COLO668 (cell line): ENCODE results near the gene MC1R.
A peak's percentile ranks its signal among the peaks of the same experiment; 100 is the strongest.
"Not testable (repeated sequence)": the region's sequence is repeated elsewhere in the genome, so short reads cannot be mapped to it uniquely, and the experiment has no call there.

Source experiments
- DNase-seq: peaks from one replicate; lab custom pipeline; 2025; ENCODE audit not compliant: unreplicated experiment; lab: John Stamatoyannopoulos, UW

MC1R gene

DNA sequence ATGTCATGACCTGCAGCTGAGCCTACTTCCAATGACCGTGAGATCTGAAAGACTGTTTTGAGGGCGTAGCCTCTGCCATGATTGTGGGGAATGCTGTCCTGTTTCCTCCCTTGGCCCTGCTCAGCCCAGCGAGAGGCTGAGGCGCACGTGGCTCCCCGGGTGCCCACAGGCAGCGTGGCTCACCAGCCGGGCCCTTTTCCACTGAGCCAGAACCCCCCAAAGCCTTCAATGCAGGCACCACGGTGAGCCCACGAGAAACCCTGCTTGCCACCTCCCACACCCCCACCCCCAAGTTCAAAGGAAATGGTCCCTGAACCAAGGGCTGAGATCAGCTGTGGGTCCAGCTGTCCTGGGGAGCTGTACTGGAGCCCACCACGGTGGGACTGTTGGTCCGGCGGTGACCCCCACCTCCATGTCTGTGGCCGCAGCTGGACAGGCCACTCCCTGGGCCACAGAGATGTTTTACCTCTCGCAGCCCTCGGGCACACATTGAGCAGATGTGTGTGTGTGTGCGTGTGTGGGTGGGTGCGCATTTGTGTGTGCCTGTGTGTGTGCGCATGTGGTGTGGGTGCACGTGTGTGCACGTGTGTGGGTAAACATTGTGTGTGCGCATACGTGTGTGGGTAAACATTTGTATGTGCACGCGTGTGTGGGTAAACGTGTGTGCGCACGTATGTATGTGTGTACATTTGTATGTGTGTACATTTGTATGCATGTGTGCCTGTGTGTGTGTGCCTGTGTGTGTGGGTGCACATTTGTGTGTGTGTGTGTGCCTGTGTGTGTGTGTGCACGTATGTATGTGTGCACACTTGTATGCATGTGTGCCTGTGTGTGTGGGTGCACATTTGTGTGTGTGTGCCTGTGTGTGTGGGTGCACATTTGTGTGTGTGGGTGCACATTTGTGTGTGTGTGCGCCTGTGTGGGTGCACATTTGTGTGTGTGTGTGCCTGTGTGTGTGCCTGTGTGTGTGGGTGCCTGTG is 5.0 kb upstream of the MC1R start:
- DNase-seq, result no peak

DNA sequence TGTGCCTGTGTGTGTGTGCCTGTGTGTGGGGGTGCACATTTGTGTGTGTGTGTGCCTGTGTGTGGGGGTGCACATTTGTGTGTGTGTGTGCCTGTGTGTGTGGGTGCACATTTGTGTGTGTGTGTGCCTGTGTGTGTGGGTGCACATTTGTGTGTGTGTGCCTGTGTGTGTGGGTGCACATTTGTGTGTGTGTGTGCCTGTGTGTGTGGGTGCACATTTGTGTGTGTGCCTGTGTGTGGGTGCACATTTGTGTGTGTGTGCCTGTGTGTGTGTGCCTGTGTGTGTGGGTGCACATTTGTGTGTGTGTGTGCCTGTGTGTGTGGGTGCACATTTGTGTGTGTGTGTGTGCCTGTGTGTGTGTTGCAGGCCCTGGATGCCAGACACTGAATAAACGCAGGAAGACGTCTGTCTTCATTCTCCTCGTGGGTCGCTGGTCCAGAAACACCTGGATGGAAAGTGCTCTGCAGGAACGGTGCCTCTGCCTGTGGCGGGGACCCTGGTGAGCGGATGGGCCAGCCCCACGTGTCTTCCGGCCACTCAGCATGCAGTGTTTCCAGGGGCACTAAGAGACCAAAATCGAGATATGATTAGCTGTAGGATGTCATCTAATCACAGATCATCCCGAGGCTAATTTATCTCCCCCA is 3.9 kb upstream of the MC1R start:
- not testable (repeated sequence) for DNase-seq

DNA sequence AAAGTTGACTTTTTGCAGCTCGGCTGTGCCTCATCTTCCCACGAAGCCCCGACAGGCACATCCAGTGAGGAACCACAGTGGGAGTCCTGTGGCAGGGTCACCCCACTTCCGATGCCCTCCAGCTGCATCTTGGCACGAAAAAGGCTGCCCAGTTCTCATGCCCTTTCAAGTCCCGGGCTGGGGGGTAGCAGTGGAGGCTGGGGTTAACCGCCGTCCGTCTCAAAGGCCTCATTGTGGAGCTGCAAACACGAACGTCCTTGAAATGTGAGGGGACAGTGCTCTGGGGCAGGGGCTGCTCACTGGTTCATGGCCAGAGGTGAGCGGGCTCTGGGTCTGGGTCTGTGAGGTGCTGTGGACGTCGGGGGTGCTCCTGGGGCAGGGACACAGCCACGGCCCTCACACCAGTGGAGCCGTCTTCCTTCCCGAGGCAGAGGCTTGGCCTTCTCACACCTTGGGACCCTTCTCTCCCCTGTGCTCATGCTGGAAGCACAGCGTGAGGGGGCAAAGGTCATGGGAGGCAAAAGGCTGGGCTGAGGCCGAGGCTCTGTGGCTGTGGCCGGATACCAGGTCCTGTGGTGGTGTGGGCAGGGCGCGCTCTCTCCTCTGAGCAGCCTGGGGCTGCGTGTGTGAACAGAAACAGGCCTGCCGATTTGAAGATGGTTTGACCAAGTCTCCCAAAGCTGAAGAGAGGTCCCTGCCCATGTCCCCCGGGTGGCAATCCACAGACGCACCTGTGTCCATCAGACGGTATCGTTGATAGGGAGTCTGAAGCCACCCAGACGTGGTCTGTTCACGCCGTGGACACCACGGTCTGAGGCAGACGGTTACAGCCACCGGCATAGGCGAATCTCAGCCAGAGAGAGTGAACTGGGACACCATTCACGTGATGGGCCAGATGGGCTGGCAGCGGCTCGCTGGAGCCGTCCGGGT is 3.1 kb upstream of the MC1R start:
- no peak for DNase-seq

DNA sequence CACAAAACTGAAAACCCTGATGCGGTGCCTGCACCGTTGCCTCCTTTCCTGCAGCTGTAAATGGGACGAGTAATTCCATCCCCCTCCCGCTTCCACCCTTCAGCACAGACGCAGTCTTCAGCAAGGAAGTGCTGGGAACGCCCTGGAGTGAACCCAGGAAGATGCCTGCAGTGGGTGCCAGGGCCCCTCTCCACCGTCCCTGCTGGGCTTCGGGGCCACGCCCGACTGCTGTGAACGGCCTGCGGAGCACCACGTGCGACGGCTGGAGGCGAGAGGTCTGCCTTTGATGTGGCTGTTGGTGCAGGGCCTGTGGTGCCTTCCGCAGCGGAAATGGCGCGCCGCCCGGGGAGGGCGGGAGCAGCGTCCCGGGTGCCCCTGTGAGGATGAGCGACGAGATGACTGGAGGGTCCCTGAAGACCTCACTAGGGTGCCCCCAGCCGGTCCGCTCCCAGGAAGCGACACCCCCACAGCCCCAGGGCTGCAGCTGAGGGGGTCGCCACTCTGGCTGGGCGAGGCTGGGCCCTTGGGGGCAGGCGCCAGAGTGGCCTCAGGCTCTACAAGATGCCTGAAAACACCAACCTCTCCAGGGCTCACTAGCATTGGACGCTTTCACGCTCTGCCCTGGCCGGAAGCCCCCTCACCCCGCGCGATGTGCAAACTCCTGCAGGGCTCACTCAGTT is 749 bp upstream of the MC1R start:
- peak; percentile 89 for DNase-seq

DNA sequence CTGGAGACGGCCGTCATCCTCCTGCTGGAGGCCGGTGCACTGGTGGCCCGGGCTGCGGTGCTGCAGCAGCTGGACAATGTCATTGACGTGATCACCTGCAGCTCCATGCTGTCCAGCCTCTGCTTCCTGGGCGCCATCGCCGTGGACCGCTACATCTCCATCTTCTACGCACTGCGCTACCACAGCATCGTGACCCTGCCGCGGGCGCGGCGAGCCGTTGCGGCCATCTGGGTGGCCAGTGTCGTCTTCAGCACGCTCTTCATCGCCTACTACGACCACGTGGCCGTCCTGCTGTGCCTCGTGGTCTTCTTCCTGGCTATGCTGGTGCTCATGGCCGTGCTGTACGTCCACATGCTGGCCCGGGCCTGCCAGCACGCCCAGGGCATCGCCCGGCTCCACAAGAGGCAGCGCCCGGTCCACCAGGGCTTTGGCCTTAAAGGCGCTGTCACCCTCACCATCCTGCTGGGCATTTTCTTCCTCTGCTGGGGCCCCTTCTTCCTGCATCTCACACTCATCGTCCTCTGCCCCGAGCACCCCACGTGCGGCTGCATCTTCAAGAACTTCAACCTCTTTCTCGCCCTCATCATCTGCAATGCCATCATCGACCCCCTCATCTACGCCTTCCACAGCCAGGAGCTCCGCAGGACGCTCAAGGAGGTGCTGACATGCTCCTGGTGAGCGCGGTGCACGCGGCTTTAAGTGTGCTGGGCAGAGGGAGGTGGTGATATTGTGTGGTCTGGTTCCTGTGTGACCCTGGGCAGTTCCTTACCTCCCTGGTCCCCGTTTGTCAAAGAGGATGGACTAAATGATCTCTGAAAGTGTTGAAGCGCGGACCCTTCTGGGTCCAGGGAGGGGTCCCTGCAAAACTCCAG is 1.1 kb downstream of the MC1R start:
- no peak for DNase-seq

DNA sequence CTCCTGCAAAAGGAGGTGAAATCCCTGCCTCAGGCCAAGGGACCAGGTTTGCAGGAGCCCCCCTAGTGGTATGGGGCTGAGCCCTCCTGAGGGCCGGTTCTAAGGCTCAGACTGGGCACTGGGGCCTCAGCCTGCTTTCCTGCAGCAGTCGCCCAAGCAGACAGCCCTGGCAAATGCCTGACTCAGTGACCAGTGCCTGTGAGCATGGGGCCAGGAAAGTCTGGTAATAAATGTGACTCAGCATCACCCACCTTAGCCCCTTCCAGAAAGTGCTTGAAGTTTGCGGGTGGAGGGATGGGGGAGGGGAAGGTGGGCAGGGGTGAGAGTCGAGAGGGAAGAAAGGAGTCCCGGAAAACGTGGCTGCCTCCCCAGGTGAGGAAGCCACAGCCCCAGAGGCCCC is 2.1 kb downstream of the MC1R start:
- DNase-seq, result no peak

DNA sequence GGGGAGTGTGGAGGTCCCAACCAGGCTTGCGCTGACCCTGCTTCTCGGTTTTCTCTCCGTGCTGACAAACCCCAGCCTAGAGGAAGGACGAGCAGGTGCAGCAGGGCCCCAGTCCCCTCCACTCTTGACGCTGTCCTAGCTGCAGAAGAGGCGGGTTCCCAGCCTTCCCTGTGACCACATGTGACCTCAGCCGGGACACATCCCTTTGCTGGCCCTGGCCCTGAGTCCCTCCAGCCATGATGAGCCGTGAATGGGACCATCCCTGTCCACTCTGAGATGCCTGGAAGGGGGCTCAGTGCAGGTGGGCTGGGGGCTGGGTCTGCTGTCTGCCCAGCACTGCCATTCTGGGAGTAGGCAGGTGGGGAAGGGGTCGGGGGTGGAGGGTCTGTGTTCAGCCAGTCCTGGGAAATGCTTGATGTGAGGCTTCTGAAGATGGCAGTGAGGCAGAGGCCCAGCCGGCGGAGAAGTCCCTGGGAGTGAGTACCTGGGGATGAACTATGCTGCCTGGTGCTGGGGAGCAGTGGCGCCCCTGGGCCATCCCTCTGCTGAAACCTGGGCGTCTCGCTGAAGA is 2.6 kb downstream of the MC1R start:
- peak; percentile 59 for DNase-seq

DNA sequence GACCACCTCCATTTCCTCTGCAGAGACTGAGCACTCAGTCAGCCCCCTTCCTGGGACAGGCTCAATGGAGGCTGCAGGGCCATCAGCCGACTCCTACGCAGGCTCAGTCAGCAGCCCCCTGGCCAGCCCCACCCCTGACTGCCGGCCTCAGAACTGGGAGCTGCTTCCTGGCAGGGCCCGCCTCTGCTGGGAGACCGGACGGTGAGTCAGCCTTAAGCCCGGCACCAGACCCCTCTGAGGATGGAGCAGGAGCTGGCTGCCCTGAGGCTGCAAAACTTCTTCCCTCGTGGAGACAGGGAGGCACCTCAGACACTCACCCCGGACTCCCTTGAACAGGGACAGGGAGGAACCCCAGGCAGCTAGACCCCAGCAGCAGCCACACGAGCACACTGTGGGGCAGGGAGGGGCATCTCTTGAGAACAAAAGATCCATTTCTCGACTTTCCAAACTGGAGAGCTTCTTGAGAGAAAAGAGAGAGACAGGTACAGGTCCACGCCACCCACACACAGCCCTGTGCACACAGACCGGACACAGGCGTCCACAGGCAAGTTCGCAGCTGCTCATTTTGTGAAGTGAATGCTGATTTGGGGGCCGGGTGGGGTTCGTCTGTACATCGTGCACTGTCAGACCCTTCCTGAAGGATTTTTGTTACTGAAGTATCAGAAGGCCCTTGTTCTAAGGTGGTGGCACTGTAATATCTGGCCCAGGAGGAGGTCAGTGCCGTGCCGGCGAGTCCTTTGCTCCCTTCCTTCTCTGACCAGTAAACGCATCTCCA is 3.2 kb downstream of the MC1R start:
- DNase-seq, result peak; percentile 75

DNA sequence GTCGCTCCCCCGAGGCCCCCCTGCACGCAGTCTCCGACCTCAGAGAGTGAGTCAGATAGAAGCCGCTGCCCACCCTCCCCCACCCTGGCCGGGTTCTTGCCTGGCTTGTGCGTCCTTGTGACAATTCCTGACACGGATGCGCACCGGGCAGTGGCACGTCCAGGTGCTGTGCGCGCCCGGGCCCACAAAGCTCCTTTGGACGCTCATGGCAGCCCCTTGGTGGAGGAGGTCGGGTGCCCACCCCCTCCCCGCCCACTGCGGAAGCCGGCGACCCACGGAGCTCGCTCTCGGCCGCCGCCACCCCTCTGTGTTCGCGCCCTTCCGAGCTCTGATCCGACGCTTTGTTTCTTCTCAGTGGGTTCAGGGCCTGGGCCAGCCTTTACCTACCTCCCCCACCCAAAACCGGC is 3.8 kb downstream of the MC1R start:
- DNase-seq, result peak; percentile 76

DNA sequence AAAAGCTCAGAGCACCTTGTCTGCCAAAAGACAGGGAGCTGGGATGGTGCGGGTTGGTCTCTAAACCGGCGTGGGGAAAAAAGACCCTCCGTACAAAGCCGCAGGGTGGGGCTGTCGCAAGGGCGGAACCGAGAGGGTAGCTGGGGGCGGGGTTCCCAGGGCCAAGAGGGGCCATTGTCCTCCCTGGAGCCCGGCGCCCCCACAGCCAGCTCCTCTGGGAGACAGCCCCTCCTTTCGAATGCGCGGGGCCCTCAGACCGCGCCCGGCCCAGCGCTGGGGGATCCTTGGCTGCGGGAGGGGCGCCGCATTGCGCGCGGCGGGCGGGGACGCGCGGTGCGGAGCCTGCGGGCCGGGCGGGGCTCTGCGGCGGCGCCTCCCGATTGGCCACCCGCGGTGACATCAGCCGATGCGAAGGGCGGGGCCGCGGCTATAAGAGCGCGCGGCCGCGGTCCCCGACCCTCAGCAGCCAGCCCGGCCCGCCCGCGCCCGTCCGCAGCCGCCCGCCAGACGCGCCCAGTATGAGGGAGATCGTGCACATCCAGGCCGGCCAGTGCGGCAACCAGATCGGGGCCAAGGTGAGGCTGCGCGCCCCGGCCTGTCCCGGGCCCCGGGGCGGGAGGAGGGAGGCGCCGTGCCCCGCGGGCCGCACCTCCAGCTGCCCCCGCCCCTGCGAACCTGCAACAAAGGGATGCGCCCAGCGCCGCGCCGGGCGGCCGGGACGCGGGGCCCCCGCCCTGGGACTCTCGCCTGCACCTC is 4.4 kb downstream of the MC1R start, which contains the start of gene TUBB3:
Gene TUBB3 (plus strand): TSS at position 459 of the 756 bp plus-strand sequence. CDS start 60 bp downstream, at position 519.
- peak; percentile 91 for DNase-seq

DNA sequence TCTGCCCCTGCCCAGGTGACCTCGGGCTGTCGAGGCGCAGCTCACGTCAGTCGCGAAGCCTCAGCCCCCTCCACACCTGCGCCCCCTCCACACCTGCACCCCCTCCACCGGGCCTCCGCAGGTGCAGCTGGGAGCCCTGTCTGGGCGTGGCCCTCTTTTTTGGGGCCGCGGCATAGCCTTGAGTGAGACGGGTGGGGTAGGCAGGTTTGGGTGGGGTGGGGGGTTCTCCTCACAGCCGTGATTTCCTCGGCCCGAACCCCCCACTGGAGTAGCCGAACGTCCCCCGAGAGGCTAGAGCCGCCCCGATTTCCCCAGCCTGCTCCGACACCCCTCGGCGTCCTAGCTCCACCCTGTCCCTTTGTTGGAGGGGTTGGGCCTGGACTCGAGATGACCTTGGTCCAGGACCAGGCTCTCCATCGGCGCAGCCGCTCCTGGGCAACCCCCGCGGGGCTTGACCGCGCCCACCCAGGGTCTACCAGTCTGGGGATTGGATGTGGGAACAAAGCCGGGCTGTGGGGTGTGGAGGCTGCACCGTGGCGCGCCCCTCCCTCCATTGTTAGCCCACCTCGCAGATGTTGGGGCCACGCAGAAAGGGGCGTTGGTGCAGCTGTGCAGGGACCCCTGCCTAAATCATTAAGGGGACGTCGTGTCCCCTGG is 5.1 kb downstream of the MC1R start:
- DNase-seq, result peak; percentile 51

DNA sequence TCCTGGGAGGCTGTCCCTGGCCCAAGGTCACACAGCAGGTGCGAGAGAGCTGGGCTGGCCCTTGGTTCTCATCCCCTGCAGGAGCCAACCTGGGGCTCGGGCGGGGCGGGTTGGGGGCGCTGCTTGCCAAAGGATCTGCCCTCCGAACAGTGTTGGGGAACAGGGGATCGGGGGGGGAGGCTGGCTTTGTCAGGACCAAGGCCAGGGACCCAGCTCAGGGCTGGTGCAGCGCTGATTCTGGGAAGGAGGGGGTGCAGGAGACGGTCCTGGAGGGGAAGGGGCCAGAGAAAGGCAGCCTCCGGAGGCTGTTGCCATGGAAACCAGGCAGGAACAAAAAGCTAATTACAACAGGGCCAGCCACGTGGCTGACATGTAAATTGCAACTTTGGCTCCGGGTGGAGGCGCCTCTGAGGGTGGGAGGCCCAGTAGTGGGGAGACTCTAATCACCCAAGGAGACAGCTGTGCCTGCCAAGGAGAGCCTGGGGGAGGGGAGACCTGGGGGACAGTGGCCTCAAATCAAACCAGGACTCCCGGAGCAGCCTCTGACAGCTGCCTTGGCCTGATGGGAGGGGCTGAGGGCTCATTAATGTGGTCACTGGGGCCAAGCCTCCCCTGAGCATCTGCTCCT is 5.7 kb downstream of the MC1R start:
- DNase-seq, result peak; percentile 52

DNA sequence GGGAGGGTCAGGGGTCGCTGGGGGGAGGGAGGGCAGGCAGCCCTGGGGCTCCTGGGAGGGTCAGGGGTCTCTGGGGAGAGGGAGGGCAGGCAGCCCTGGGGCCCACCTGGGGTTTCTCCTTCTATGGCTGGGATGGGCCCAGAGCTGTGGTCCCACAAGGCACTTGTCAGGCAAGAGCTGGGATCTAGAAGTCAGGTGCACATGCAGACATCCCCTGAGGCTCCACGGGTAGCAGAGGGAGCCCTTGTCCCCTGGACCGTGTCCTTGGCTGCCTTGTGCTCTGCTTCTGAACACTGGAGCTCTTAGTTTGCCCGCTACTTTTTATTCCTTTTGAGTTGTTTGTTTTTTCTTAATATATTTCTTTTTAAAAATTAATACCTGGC is 6.3 kb downstream of the MC1R start:
- DNase-seq, result peak; percentile 50

DNA sequence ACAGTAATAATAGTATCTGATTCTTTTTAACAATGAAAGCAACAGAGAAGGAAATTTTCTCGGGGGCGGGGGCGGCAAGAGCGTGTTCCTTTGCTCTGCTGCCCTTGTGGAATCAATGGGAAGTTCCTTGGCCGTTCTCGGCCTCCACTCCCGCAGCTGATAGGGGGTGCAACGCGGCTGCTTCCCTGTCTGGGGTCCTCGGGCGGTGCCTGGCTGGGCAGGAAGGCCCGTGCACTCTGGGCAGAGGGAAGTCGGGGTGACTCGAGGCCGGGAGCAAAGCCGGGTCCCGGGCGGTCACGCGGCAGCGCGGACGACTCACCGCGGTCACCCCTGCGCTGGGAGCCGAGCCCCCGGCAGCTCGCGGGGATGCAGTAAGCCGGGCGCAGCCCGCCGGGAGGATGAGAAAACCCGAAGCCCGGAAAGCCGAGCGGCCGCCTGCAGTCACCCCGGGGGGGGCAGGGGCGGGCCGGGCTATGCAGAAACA is 7.0 kb downstream of the MC1R start:
- peak; percentile 54 for DNase-seq

DNA sequence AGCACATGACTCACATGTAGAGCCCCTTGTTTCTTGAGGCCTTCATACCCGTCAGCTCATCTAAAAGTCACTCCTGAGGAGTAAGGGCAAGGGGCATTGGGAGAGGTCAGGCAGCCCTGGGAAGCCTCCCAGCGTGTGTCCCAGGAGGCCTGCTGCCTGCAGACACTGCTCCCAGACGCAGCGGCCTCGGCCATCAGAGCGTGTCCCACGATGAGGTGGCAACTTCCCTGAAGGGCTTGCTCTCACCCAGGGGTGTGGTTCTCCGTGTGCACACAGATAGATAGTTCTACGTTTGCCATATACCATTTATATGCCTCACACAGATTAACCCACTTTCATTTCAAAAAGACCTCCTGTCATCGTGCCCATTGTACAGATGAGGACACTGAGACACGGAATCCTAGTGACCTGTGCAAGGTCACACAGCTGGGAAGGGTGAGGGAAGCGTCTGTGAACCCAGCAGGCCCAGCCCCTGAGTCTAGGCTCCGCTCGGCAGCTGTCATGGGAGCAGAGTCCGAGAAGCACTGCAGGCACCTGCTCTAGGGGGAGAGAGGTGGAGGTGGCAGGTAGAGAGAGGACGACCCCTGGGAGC is 12.7 kb downstream of the MC1R start:
- DNase-seq, result no peak

DNA sequence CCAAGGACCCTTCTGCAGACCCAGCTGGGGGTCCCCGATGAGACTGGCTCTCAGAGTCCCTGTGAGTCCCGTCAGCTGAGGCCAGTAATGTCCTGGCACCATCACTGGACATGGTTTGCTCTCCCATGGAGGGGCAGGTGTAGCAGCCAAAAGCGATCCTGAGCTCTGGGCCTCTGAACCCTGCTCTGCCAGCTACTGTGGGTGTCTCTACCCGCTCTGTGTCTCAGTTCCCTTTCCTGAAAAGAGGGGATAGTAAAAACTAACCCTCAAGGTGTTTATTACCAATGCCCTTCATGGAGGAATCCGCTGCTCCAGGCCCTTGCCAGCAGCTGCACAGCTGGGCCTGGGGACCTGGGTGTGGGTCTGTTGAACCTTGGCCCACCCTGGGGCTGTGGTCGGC is 13.3 kb downstream of the MC1R start:
- no peak for DNase-seq
